ENCODE data around the gene RNFT2. TPM values are rescaled to one million over a fixed set of nuclear protein-coding genes. Genes with fewer than 3 reads are reported as not detected.

RNFT2 gene
- polyA plus RNA-seq, 1 donor (not counting 4 experiments of a cell fraction or from before 2014, with no cell fraction given): 0.96 TPM

DNA sequence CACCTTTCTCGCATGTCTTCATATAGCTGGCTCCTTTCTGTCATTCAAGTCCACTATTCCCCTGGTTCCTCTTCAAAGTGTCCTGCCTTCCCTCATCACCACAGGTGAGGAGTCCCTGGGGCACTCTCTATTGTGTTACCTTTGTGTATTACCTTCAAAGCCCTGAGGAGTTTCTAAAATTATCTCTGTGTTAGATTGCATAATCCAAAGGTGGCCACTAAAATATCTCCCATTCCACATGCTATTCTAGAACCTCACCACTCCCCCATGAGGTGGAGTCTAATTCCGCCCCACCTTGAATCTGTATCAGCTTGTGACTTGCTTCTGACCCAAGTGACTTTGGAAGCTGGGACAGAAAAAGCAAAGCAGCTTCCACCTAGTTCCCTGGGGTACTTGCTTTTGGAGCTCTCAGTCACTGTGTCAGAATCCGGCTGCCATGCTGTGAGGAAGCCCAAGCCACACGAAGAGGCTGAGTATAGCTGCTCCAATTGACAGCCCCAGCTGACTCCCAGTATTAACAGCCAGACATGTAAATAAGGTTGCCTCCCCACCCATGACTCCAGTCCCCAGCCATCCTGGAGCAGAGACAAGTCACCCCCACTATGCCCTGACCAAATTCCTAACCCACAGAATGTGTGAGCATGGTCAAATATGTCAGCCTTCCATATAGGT, 136.3 kb downstream of the RNFT2 start:
- no peaks in the 10 kb centered on the region for H3K9me1 ChIP-seq (ENCODE audit: control insufficient read depth, extremely low read depth, insufficient read depth, low read length)
- FAIRE-seq: no peak

DNA sequence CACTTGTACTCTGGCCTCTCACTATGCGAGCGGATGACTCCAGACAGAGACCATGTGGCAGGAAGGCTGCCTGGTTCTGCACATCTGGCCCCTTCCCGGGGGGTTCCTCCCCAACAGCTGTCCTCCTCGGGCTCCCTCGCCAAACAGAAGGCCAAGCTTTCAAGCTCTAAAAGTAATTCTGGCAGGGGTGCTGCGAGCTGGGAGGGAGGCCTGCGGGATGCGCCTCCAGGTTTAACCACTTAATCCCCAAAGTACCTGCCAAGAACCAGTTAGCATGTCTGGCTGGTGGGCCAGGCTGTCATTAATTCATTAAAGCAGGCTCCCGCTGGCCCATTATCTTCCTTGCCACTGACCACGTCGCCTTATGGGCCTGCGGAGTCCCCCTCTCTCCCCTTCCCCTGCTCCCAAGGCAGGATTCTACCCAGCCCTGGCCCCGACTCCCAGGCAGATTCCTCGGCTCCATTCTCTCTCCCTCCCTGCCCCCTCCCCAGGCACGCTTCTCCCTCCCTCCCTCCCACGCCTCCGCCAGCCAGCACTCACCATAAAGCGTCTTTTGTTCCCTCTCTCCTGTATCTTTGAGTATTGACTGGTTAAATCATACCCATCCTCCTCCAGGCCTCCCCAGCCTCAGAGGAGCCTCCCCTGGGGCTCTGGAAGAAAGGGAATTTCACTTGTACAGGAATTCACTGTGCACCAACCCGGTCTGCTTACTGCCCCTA, 138.2 kb downstream of the RNFT2 start:
- dilution Hi-C loops (cut with MboI; ENCODE audit: extremely low pct_ligation_motif_present, low sequenced_read_pairs): no loop called here
- H3K9ac ChIP-seq (ENCODE audit: control insufficient read depth, extremely low read depth, insufficient read depth, low read length): no peak overlapping the region

More for the DNA sequence above, 136.3 kb downstream of the RNFT2 start:
- H4K20me1 ChIP-seq (ENCODE audit: control insufficient read depth, extremely low read depth, insufficient read depth, low read length): no peaks in the 10 kb centered on the region
- H2AFZ ChIP-seq (ENCODE audit: control insufficient read depth, low read length): no peak overlapping the region
- no peak overlapping the region for H3K9ac ChIP-seq (ENCODE audit: control insufficient read depth, extremely low read depth, insufficient read depth, low read length)
- no peak overlapping the region for H3K4me3 ChIP-seq (ENCODE audit: control insufficient read depth in 2 of 3, extremely low read depth in 1 of 3, insufficient read depth in 2 of 3, low read depth in 1 of 3, low read length in 3 of 3)
- peaks cover 10% of the 10 kb centered on the region for H3K27me3 ChIP-seq (ENCODE audit: control insufficient read depth, extremely low read depth, insufficient read depth, low read length)
- DNase-seq (ENCODE audit: low read depth, low spot score): no peak
- H3K9me3 ChIP-seq (ENCODE audit: control insufficient read depth, low read depth, low read length): peaks cover 4% of the 10 kb centered on the region
- no peaks in the 10 kb centered on the region for H3K36me3 ChIP-seq (ENCODE audit: control insufficient read depth in 2 of 2, extremely low read depth in 1 of 2, insufficient read depth in 2 of 2, low read length in 2 of 2)
- no peak overlapping the region for H3K4me2 ChIP-seq (ENCODE audit: control insufficient read depth, extremely low read depth, insufficient read depth, low read depth, low read length)
- peaks cover 3% of the 10 kb centered on the region for H3K4me1 ChIP-seq (ENCODE audit: control insufficient read depth, extremely low read depth, insufficient read depth, low read length)
- no peak overlapping the region for H3K27ac ChIP-seq (ENCODE audit: control insufficient read depth, insufficient read depth, low read length)
- TF ChIP-seq EZH2 (IDR thresholded peaks at IDR 0.05; ENCODE audit: low read length): no peak
- TF ChIP-seq, protein P1, sequence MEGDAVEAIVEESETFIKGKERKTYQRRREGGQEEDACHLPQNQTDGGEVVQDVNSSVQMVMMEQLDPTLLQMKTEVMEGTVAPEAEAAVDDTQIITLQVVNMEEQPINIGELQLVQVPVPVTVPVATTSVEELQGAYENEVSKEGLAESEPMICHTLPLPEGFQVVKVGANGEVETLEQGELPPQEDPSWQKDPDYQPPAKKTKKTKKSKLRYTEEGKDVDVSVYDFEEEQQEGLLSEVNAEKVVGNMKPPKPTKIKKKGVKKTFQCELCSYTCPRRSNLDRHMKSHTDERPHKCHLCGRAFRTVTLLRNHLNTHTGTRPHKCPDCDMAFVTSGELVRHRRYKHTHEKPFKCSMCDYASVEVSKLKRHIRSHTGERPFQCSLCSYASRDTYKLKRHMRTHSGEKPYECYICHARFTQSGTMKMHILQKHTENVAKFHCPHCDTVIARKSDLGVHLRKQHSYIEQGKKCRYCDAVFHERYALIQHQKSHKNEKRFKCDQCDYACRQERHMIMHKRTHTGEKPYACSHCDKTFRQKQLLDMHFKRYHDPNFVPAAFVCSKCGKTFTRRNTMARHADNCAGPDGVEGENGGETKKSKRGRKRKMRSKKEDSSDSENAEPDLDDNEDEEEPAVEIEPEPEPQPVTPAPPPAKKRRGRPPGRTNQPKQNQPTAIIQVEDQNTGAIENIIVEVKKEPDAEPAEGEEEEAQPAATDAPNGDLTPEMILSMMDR (optimal IDR thresholded peaks at IDR 0.05 in 1 of 3, IDR thresholded peaks at IDR 0.05 in 1 of 3, conservative IDR thresholded peaks at IDR 0.05 in 1 of 3; ENCODE audit: extremely low read depth in 1 of 3, insufficient read depth in 2 of 3, low read length in 3 of 3): no peak
- no peaks in the 10 kb centered on the region for H3K79me2 ChIP-seq (ENCODE audit: control insufficient read depth, insufficient read depth, low read length)
- dilution Hi-C loops (cut with MboI; ENCODE audit: extremely low pct_ligation_motif_present, low sequenced_read_pairs): no loop called here

More for the DNA sequence above, 138.2 kb downstream of the RNFT2 start:
- H3K9me3 ChIP-seq (ENCODE audit: control insufficient read depth, low read depth, low read length): peaks cover 4% of the 10 kb centered on the region
- FAIRE-seq (no peak), DNase-seq (ENCODE audit: low read depth, low spot score) (no peak)
- no peak overlapping the region for H2AFZ ChIP-seq (ENCODE audit: control insufficient read depth, low read length)
- H3K27me3 ChIP-seq (ENCODE audit: control insufficient read depth, extremely low read depth, insufficient read depth, low read length): peaks cover 24% of the 10 kb centered on the region
- no peak overlapping the region for H3K27ac ChIP-seq (ENCODE audit: control insufficient read depth, insufficient read depth, low read length)
- no peak overlapping the region for H3K4me2 ChIP-seq (ENCODE audit: control insufficient read depth, extremely low read depth, insufficient read depth, low read depth, low read length)
- H3K36me3 ChIP-seq (ENCODE audit: control insufficient read depth in 2 of 2, extremely low read depth in 1 of 2, insufficient read depth in 2 of 2, low read length in 2 of 2): no peaks in the 10 kb centered on the region
- H3K4me1 ChIP-seq (ENCODE audit: control insufficient read depth, extremely low read depth, insufficient read depth, low read length): peaks cover 11% of the 10 kb centered on the region
- no peaks in the 10 kb centered on the region for H4K20me1 ChIP-seq (ENCODE audit: control insufficient read depth, extremely low read depth, insufficient read depth, low read length)
- H3K4me3 ChIP-seq (ENCODE audit: control insufficient read depth in 2 of 3, extremely low read depth in 1 of 3, insufficient read depth in 2 of 3, low read depth in 1 of 3, low read length in 3 of 3): no peak overlapping the region
- H3K79me2 ChIP-seq (ENCODE audit: control insufficient read depth, insufficient read depth, low read length): no peaks in the 10 kb centered on the region
- no peaks in the 10 kb centered on the region for H3K9me1 ChIP-seq (ENCODE audit: control insufficient read depth, extremely low read depth, insufficient read depth, low read length)
- TF ChIP-seq EZH2 (IDR thresholded peaks at IDR 0.05; ENCODE audit: low read length): no peak
- TF ChIP-seq, protein P1 (optimal IDR thresholded peaks at IDR 0.05 in 1 of 3, IDR thresholded peaks at IDR 0.05 in 1 of 3, conservative IDR thresholded peaks at IDR 0.05 in 1 of 3; ENCODE audit: extremely low read depth in 1 of 3, insufficient read depth in 2 of 3, low read length in 3 of 3): no peak

Measured in keratinocyte (primary cell).